SK-N-SH (cell line): ENCODE results near the gene COL4A3. TPM values are rescaled to one million over a fixed set of nuclear protein-coding genes. Genes with fewer than 3 reads are reported as not detected.

Experiments
- CTCF ChIA-PET: fragments of 300-600, 350-600 bp; formaldehyde crosslinking; extraction: SDS; loops from one replicate; lab custom pipeline; 2021; lab: Yijun Ruan, JAX
- POLR2A ChIA-PET: fragments of 350-600 bp; sonication (Branson Sonifier 250); formaldehyde crosslinking; extraction: SDS; loops from one replicate; lab custom pipeline; 2020; ENCODE audit warnings: antibody characterized with exemption, inconsistent platforms; lab: Yijun Ruan, JAX
- DNase-seq: peaks from one replicate; pipeline ENCODE4 v3.0.0; 2012
- H2AFZ ChIP-seq: fragments of 200-600 bp; sonication (generic); 2 replicates; pipeline ENCODE4 v1.8.1; 2016; ENCODE audit warnings: antibody characterized with exemption, mild to moderate bottlenecking, low read depth
- H3F3A ChIP-seq: fragments of 200-600 bp; sonication (generic); replicated peaks from 2 replicates; pipeline ENCODE3; 2016; ENCODE audit warnings: antibody characterized with exemption, mild to moderate bottlenecking; ENCODE audit not compliant: insufficient read depth
- H3K27ac ChIP-seq, 2 experiments: fragments of 200-500 bp in 1 of 2; fragments of 200-600 bp in 1 of 2; sonication (Bioruptor generic) in 1 of 2; sonication (generic), shearing (Covaris generic) in 1 of 2; 2 replicates each; pipeline versions ENCODE4 v1.5.1 to v1.6.1; 2014 to 2016; ENCODE audit warnings: low read depth in 2 of 2, inconsistent platforms in 1 of 2, low read length in 1 of 2, mild to moderate bottlenecking in 1 of 2, mixed read lengths in 1 of 2
- H3K27me3 ChIP-seq: fragments of 200-600 bp; sonication (generic), shearing (Covaris generic); 2 replicates; pipeline ENCODE4 v1.6.1; 2016; ENCODE audit warnings: mixed run types; ENCODE audit not compliant: insufficient read depth
- H3K36me3 ChIP-seq, 2 experiments: fragments of 200-500 bp in 1 of 2; fragments of 200-600 bp in 1 of 2; sonication (Bioruptor generic) in 1 of 2; sonication (generic) in 1 of 2; replicated peaks in 1 of 2; 2 replicates each; pipeline versions ENCODE3 to v1.5.1; 2014 to 2016; ENCODE audit warnings: low read length in 1 of 2, mild to moderate bottlenecking in 1 of 2; ENCODE audit not compliant: insufficient read depth in 2 of 2, control insufficient read depth in 1 of 2
- H3K4me1 ChIP-seq, 2 experiments: fragments of 200-500 bp in 1 of 2; fragments of 200-600 bp in 1 of 2; sonication (Bioruptor generic) in 1 of 2; sonication (generic), shearing (Covaris generic) in 1 of 2; 2 replicates each; pipeline versions ENCODE4 v1.5.1 to v1.6.1; 2014 to 2016; ENCODE audit warnings: low read depth in 1 of 2, low read length in 1 of 2, mixed run types in 1 of 2; ENCODE audit not compliant: insufficient read depth in 2 of 2, control insufficient read depth in 1 of 2
- H3K4me2 ChIP-seq: fragments of 200-600 bp; sonication (generic), shearing (Covaris generic); 2 replicates; pipeline ENCODE4 v1.6.1; 2017; ENCODE audit warnings: mixed run types
- H3K4me3 ChIP-seq, 2 experiments: fragments of 200-500 bp in 1 of 2; fragments of 200-600 bp in 1 of 2; sonication (Bioruptor generic) in 1 of 2; sonication (generic), shearing (Covaris generic) in 1 of 2; 2 replicates each; pipeline versions ENCODE4 v1.5.1 to v1.8.1; 2014 to 2016; ENCODE audit warnings: low read depth in 2 of 2, inconsistent platforms in 1 of 2, low read length in 1 of 2, mild to moderate bottlenecking in 1 of 2, mixed read lengths in 1 of 2, moderate library complexity in 1 of 2
- H3K79me2 ChIP-seq: fragments of 200-600 bp; sonication (generic); 2 replicates; pipeline ENCODE4 v1.8.1; 2017; ENCODE audit warnings: mild to moderate bottlenecking; ENCODE audit not compliant: insufficient read depth
- H3K9ac ChIP-seq: fragments of 200-600 bp; sonication (generic); 2 replicates; pipeline ENCODE4 v1.6.1; 2017; ENCODE audit warnings: mixed run types
- H3K9me2 ChIP-seq: fragments of 200-600 bp; sonication (generic); 2 replicates; pipeline ENCODE4 v1.6.1; 2017; ENCODE audit warnings: mixed run types
- H3K9me3 ChIP-seq: fragments of 200-600 bp; sonication (generic); 2 replicates; pipeline ENCODE4 v1.6.1; 2017; ENCODE audit warnings: mixed run types, mild to moderate bottlenecking, moderate library complexity
- H4K20me1 ChIP-seq: fragments of 200-600 bp; sonication (generic); 2 replicates; pipeline ENCODE4 v1.6.1; 2017; ENCODE audit warnings: mild to moderate bottlenecking, mixed run types; ENCODE audit not compliant: insufficient read depth
- CTCF ChIP-seq: fragments of 200-600 bp; sonication (generic); IDR thresholded peaks from 2 replicates; pipeline ENCODE4 v1.6.1; 2017; ENCODE audit warnings: antibody characterized with exemption, mild to moderate bottlenecking, moderate library complexity
- EZH2phosphoT487 ChIP-seq: fragments of 200-600 bp; sonication (generic); IDR thresholded peaks from 2 replicates; pipeline ENCODE4 v1.6.1; 2017; ENCODE audit warnings: low read depth, mixed run types, mild to moderate bottlenecking, antibody characterized with exemption, moderate library complexity, borderline replicate concordance
- FOXJ3 ChIP-seq: sonication (generic); formaldehyde crosslinking; IDR thresholded peaks from 2 replicates; pipeline ENCODE4 v1.5.1; 2020; ENCODE audit warnings: mild to moderate bottlenecking, missing genetic modification reagents
- GATA2 ChIP-seq: sonication (generic); formaldehyde crosslinking; IDR thresholded peaks from 2 replicates; pipeline ENCODE4 v1.5.0; 2020; ENCODE audit warnings: mild to moderate bottlenecking, missing genetic modification reagents
- MEF2A ChIP-seq: IDR thresholded peaks from 2 replicates; pipeline ENCODE4 v1.4.0; 2012; ENCODE audit warnings: low read depth, borderline replicate concordance
- NFIC ChIP-seq: IDR thresholded peaks from 2 replicates; pipeline ENCODE4 v1.4.0; 2012; ENCODE audit warnings: borderline replicate concordance
- RAD21 ChIP-seq: IDR thresholded peaks from 2 replicates; pipeline ENCODE4 v1.6.1; 2012; ENCODE audit warnings: mild to moderate bottlenecking, low read length
- RCOR1 ChIP-seq: fragments of 150-350 bp; IDR thresholded peaks from 2 replicates; pipeline ENCODE4 v1.6.1; 2017; ENCODE audit warnings: antibody characterized with exemption, low read length
- RFX5 ChIP-seq: IDR thresholded peaks from 2 replicates; pipeline ENCODE4 v1.6.1; 2012; ENCODE audit warnings: mild to moderate bottlenecking, improper control_type of control experiment, low read length
- TCF12 ChIP-seq: IDR thresholded peaks from 2 replicates; pipeline ENCODE4 v1.4.0; 2012
- WGBS: methylation state at CpG from one replicate; pipeline ENCODE4 v1.1.6; 2017; ENCODE audit warnings: low lambda C conversion rate; 5-methylcytosine and 5-hydroxymethylcytosine counted together
- polyA plus RNA-seq, 3 experiments: library from polyadenylated mRNA; depleted of rRNA; stranded (reverse); fragments of >200 nt; gene quantifications; 2 replicates each; pipeline ENCODE4 v1.2.3, GENCODE V29; 2012
- TF ChIP-seq, protein P1 (sequence below): IDR thresholded peaks from 2 replicates; pipeline ENCODE4 v1.6.1; 2012; ENCODE audit warnings: mild to moderate bottlenecking, low read depth, low read length, moderate library complexity
- TF ChIP-seq, protein P2 (sequence below): fragments of 150-350 bp; IDR thresholded peaks from 2 replicates; pipeline ENCODE4 v1.6.1; 2017; ENCODE audit warnings: antibody characterized with exemption, low read length, low read depth, borderline replicate concordance

Gene COL4A3
- polyA plus RNA-seq, 1 of the 3 experiments (the other 2 are of a cell fraction) = not detected

- H3K9ac ChIP-seq = no peak overlapping the region
- ChIA-PET CTCF (interaction anchor here (1.9 kb wide), 1 partner anchor 10 kb away, joined by 5 read pairs; no protein-coding TSS in a partner anchor), POLR2A (no interaction called here)
- no peaks in the 10 kb centered on the region for H3K4me1 ChIP-seq
- H4K20me1 ChIP-seq = no peaks in the 10 kb centered on the region
- H3K27ac ChIP-seq = no peak overlapping the region
- no peak overlapping the region for H3K4me3 ChIP-seq
- no peaks in the 10 kb centered on the region for H3K9me3 ChIP-seq
- no peaks in the 10 kb centered on the region for H3K9me2 ChIP-seq
- H2AFZ ChIP-seq = no peak overlapping the region
- no peaks in the 10 kb centered on the region for H3F3A ChIP-seq
- TF ChIP-seq, protein P1, sequence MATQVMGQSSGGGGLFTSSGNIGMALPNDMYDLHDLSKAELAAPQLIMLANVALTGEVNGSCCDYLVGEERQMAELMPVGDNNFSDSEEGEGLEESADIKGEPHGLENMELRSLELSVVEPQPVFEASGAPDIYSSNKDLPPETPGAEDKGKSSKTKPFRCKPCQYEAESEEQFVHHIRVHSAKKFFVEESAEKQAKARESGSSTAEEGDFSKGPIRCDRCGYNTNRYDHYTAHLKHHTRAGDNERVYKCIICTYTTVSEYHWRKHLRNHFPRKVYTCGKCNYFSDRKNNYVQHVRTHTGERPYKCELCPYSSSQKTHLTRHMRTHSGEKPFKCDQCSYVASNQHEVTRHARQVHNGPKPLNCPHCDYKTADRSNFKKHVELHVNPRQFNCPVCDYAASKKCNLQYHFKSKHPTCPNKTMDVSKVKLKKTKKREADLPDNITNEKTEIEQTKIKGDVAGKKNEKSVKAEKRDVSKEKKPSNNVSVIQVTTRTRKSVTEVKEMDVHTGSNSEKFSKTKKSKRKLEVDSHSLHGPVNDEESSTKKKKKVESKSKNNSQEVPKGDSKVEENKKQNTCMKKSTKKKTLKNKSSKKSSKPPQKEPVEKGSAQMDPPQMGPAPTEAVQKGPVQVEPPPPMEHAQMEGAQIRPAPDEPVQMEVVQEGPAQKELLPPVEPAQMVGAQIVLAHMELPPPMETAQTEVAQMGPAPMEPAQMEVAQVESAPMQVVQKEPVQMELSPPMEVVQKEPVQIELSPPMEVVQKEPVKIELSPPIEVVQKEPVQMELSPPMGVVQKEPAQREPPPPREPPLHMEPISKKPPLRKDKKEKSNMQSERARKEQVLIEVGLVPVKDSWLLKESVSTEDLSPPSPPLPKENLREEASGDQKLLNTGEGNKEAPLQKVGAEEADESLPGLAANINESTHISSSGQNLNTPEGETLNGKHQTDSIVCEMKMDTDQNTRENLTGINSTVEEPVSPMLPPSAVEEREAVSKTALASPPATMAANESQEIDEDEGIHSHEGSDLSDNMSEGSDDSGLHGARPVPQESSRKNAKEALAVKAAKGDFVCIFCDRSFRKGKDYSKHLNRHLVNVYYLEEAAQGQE = no peak
- TF ChIP-seq EZH2phosphoT487 (no peak), GATA2 (no peak)
- TF ChIP-seq, all 33 proteins: peak for 0
- no peak overlapping the region for H3K4me2 ChIP-seq
- H3K27me3 ChIP-seq = no peaks in the 10 kb centered on the region
- 80% methylated on average over 4 of the region's 4 CpGs for WGBS
- H3K79me2 ChIP-seq = no peaks in the 10 kb centered on the region
- DNase-seq = no peak
- H3K36me3 ChIP-seq = no peaks in the 10 kb centered on the region
Observed at GRCh38 chr2:227310756-227311110, 146.3 kb downstream of the COL4A3 start.

- Histone ChIP-seq H2AFZ (no peak overlapping the region), H3K27me3 (no peaks in the 10 kb centered on the region), H3K27ac (no peak overlapping the region), H3K4me3 (no peak overlapping the region), H3K9me2 (no peaks in the 10 kb centered on the region), H3K4me1 (no peaks in the 10 kb centered on the region), H3K9me3 (no peaks in the 10 kb centered on the region), H3K36me3 (no peaks in the 10 kb centered on the region), H3K9ac (no peak overlapping the region), H3F3A (no peaks in the 10 kb centered on the region), H3K79me2 (no peaks in the 10 kb centered on the region), H3K4me2 (no peak overlapping the region), H4K20me1 (no peaks in the 10 kb centered on the region)
- CTCF ChIA-PET = no interaction called here
- POLR2A ChIA-PET = no interaction called here
- no peak for DNase-seq
- 91% methylated on average over 5 of the region's 5 CpGs for WGBS
- no peak for TF ChIP-seq NFIC
- no peak for TF ChIP-seq RCOR1
- TF ChIP-seq TCF12 = no peak
- no peak for TF ChIP-seq MEF2A
- TF ChIP-seq FOXJ3 = no peak
- TF ChIP-seq, protein P2, sequence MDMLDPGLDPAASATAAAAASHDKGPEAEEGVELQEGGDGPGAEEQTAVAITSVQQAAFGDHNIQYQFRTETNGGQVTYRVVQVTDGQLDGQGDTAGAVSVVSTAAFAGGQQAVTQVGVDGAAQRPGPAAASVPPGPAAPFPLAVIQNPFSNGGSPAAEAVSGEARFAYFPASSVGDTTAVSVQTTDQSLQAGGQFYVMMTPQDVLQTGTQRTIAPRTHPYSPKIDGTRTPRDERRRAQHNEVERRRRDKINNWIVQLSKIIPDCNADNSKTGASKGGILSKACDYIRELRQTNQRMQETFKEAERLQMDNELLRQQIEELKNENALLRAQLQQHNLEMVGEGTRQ = no peak
- TF ChIP-seq RFX5 = no peak
- no peak for TF ChIP-seq CTCF
- no peak for TF ChIP-seq RAD21
Observed at GRCh38 chr2:227311861-227312506, 147.6 kb downstream of the COL4A3 start.
